K562 (cell line): ENCODE data around the gene DUS3L.

Experiments
- CTCF ChIP-seq, 3 experiments: IDR thresholded peaks in 2 of 3; conservative IDR thresholded peaks in 1 of 3; 2 replicates each; pipeline ENCODE4 v1.5.1; 2011 to 2012; ENCODE audit warnings: low read length in 3 of 3, mild to moderate bottlenecking in 3 of 3, control low read depth in 2 of 3, improper control_type of control experiment in 1 of 3, inconsistent platforms in 1 of 3, low read depth in 1 of 3, mixed read lengths in 1 of 3, moderate library complexity in 1 of 3; ENCODE audit not compliant: insufficient read depth in 2 of 3
- MAX ChIP-seq: sonication (generic); formaldehyde crosslinking; IDR thresholded peaks from 2 replicates; pipeline ENCODE4 v1.9.0; 2022; ENCODE audit warnings: mild to moderate bottlenecking, missing genetic modification reagents
- NONO ChIP-seq, 2 experiments: fragments of 200-400 bp in 1 of 2; fragments of 450-650 bp in 1 of 2; formaldehyde crosslinking in 1 of 2; IDR thresholded peaks; 2 replicates each; pipeline ENCODE4 v1.6.1; 2017; ENCODE audit warnings: low read depth in 2 of 2, mild to moderate bottlenecking in 2 of 2, moderate library complexity in 2 of 2, low read length in 1 of 2
- ZBTB7A ChIP-seq: IDR thresholded peaks from 2 replicates; pipeline ENCODE4 v1.6.1; 2011; ENCODE audit warnings: low read depth, mild to moderate bottlenecking, low read length, moderate library complexity, borderline replicate concordance; ENCODE audit not compliant: control insufficient read depth
- ZFP30 ChIP-seq: fragments of 250-450 bp; sonication (Bioruptor Pico); IDR thresholded peaks from 2 replicates; pipeline ENCODE4 v1.8.0; 2022; ENCODE audit warnings: moderate library complexity, mild to moderate bottlenecking, inconsistent platforms, borderline replicate concordance
- ZNF384 ChIP-seq: IDR thresholded peaks from 2 replicates; pipeline ENCODE4 v1.6.1; 2012; ENCODE audit warnings: low read depth, low read length, improper control_type of control experiment

- TF ChIP-seq NONO (IDR thresholded peaks at IDR 0.05; ENCODE audit: low read depth in 2 of 2, low read length in 1 of 2) (no peak), ZFP30 (CRISPR knock-in tag) (no peak), ZNF384 (no peak), CTCF (IDR thresholded peaks at IDR 0.05 in 2 of 3, conservative IDR thresholded peaks at IDR 0.05 in 1 of 3; ENCODE audit: insufficient read depth in 2 of 3, low read depth in 1 of 3, low read length in 3 of 3) (no peak), MAX (CRISPR knock-in tag) (no peak), ZBTB7A (no peak)
Measured at GRCh38 chr19:5806905-5807304, 15.9 kb upstream of the DUS3L start.
